ENCODE measurements around the gene ADAMTS17. TPM values are rescaled to one million over a fixed set of nuclear protein-coding genes. Genes with fewer than 3 reads are reported as not detected.

The ADAMTS17 gene
- total RNA-seq, 1 experiment from 2014 or later, result 1.5 TPM

GRCh38 chr15:100201376-100202280, 140.1 kb downstream of the ADAMTS17 start:
- no TSS peak for BruUV-seq (replicated peaks)
- H3K27ac Mint-ChIP-seq (ENCODE audit: unreplicated experiment), result no peak overlapping the region

DNA sequence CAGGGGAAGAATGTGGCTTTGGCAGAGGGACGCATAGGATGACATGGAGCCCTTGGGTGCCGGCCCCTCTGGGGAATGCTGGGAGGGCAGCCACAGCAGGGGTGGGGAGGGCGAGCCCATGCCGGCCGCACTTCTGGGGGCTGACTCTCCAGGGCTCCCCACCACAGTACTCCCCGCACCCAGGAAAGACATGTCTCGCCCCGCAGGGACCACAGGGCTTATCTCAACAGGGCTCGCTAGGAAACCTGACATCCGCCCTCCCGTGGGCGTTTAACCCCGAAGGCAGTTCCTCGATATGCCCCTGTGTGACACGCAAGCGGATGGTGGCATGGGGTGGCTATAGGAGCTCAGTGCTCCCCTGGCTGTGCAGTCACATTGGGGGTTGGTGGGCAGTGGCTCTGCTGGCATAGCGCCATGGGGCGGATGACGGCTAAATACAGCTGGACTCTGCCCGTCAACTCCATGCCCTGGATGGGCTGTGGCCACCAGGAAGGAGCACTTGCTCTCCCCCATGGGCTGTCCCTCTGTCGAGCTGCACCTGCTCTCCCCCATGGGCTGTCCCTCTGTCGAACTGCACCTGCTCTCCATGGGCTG, 141.4 kb downstream of the ADAMTS17 start:
- no peaks in the 10 kb centered on the region for H3K36me3 Mint-ChIP-seq (ENCODE audit: insufficient read depth, unreplicated experiment)
- H3K4me3 Mint-ChIP-seq (ENCODE audit: unreplicated experiment), result no peak overlapping the region
- no peaks in the 10 kb centered on the region for H3K9me3 Mint-ChIP-seq (ENCODE audit: unreplicated experiment)
- H3K27ac Mint-ChIP-seq (ENCODE audit: unreplicated experiment), result no peak overlapping the region
- BruUV-seq (replicated peaks), result no TSS peak
- CTCF ChIA-PET, result no interaction called here
- H3K4me1 Mint-ChIP-seq (ENCODE audit: low read depth, unreplicated experiment), result peaks cover 10% of the 10 kb centered on the region
- Histone ChIP-seq H3K4me1 (peaks cover 18% of the 10 kb centered on the region), H3K9me3 (no peaks in the 10 kb centered on the region), H3K27me3 (replicated peaks; ENCODE audit: control insufficient read depth, insufficient read depth, low read length) (no peaks in the 10 kb centered on the region), H3K4me3 (ENCODE audit: low read depth, low read length) (no peak overlapping the region), H3K36me3 (ENCODE audit: control insufficient read depth, insufficient read depth, low read length) (no peaks in the 10 kb centered on the region)
- no peak for DNase-seq
- POLR2A ChIA-PET, result no interaction called here
- intact Hi-C loops (cut with micrococcal nuclease; ENCODE audit: unreplicated experiment), result no loop called here
- TF ChIP-seq, protein P1, sequence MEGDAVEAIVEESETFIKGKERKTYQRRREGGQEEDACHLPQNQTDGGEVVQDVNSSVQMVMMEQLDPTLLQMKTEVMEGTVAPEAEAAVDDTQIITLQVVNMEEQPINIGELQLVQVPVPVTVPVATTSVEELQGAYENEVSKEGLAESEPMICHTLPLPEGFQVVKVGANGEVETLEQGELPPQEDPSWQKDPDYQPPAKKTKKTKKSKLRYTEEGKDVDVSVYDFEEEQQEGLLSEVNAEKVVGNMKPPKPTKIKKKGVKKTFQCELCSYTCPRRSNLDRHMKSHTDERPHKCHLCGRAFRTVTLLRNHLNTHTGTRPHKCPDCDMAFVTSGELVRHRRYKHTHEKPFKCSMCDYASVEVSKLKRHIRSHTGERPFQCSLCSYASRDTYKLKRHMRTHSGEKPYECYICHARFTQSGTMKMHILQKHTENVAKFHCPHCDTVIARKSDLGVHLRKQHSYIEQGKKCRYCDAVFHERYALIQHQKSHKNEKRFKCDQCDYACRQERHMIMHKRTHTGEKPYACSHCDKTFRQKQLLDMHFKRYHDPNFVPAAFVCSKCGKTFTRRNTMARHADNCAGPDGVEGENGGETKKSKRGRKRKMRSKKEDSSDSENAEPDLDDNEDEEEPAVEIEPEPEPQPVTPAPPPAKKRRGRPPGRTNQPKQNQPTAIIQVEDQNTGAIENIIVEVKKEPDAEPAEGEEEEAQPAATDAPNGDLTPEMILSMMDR (IDR thresholded peaks at IDR 0.05; ENCODE audit: insufficient read depth in 1 of 2, low read depth in 1 of 2, low read length in 1 of 2, severe bottlenecking in 1 of 2, unreplicated experiment in 1 of 2), result no peak
- no peaks in the 10 kb centered on the region for H3K27me3 Mint-ChIP-seq (ENCODE audit: insufficient read depth, unreplicated experiment)

More at GRCh38 chr15:100201376-100202280, 140.1 kb downstream of the ADAMTS17 start:
- ChIA-PET CTCF (no interaction called here), POLR2A (no interaction called here)
- Histone ChIP-seq H3K4me3 (ENCODE audit: low read depth, low read length) (no peak overlapping the region), H3K27me3 (replicated peaks; ENCODE audit: control insufficient read depth, insufficient read depth, low read length) (no peaks in the 10 kb centered on the region), H3K4me1 (peaks cover 27% of the 10 kb centered on the region), H3K36me3 (ENCODE audit: control insufficient read depth, insufficient read depth, low read length) (no peaks in the 10 kb centered on the region), H3K9me3 (no peaks in the 10 kb centered on the region)
- intact Hi-C loops (cut with micrococcal nuclease; ENCODE audit: unreplicated experiment), result no loop called here
- Mint-ChIP-seq H3K9me3 (ENCODE audit: unreplicated experiment) (no peaks in the 10 kb centered on the region), H3K4me1 (ENCODE audit: low read depth, unreplicated experiment) (peaks cover 16% of the 10 kb centered on the region), H3K27me3 (ENCODE audit: insufficient read depth, unreplicated experiment) (no peaks in the 10 kb centered on the region), H3K36me3 (ENCODE audit: insufficient read depth, unreplicated experiment) (no peaks in the 10 kb centered on the region), H3K4me3 (ENCODE audit: unreplicated experiment) (peak overlapping the region; percentile 16)
- DNase-seq, result peak in 1 of 2 experiments; percentile 8
- TF ChIP-seq, protein P1 (IDR thresholded peaks at IDR 0.05; ENCODE audit: insufficient read depth in 1 of 2, low read depth in 1 of 2, low read length in 1 of 2, severe bottlenecking in 1 of 2, unreplicated experiment in 1 of 2), result no peak

GRCh38 chr15:100199711-100200286, 142.0 kb downstream of the ADAMTS17 start:
- intact Hi-C loops (cut with micrococcal nuclease; ENCODE audit: unreplicated experiment), result no loop called here
- Mint-ChIP-seq H3K27ac (ENCODE audit: unreplicated experiment) (no peak overlapping the region), H3K4me1 (ENCODE audit: low read depth, unreplicated experiment) (peaks cover 10% of the 10 kb centered on the region), H3K4me3 (ENCODE audit: unreplicated experiment) (no peak overlapping the region), H3K27me3 (ENCODE audit: insufficient read depth, unreplicated experiment) (no peaks in the 10 kb centered on the region), H3K9me3 (ENCODE audit: unreplicated experiment) (no peaks in the 10 kb centered on the region), H3K36me3 (ENCODE audit: insufficient read depth, unreplicated experiment) (no peaks in the 10 kb centered on the region)
- POLR2A ChIA-PET, result no interaction called here
- CTCF ChIA-PET, result no interaction called here
- no peaks in the 10 kb centered on the region for H3K36me3 ChIP-seq (ENCODE audit: control insufficient read depth, insufficient read depth, low read length)
- no peak overlapping the region for H3K4me3 ChIP-seq (ENCODE audit: low read depth, low read length)
- H3K4me1 ChIP-seq, result peaks cover 18% of the 10 kb centered on the region
- no TSS peak for BruUV-seq (replicated peaks)
- H3K27me3 ChIP-seq (replicated peaks; ENCODE audit: control insufficient read depth, insufficient read depth, low read length), result no peaks in the 10 kb centered on the region
- H3K9me3 ChIP-seq, result no peaks in the 10 kb centered on the region
- no peak for DNase-seq
- TF ChIP-seq, protein P1 (IDR thresholded peaks at IDR 0.05; ENCODE audit: insufficient read depth in 1 of 2, low read depth in 1 of 2, low read length in 1 of 2, severe bottlenecking in 1 of 2, unreplicated experiment in 1 of 2), result no peak
